ENCODE data around the gene PTPN6. TPM values are rescaled to one million over a fixed set of nuclear protein-coding genes. Genes with fewer than 3 reads are reported as not detected.

Gene PTPN6
- polyA plus RNA-seq, 1 donor, result 6.8 TPM

Other genes with a start within 250 kb of the PTPN6 start
- 65.7 TPM for gene COPS7A, start 227.3 kb upstream of the PTPN6 start, polyA plus RNA-seq (ENCODE audit: insufficient read length)
- gene MLF2, start 198.2 kb upstream of the PTPN6 start, polyA plus RNA-seq (ENCODE audit: insufficient read length), result 134 TPM
- 373 TPM for gene PTMS, start 185.0 kb upstream of the PTPN6 start, polyA plus RNA-seq (ENCODE audit: insufficient read length)
- gene LAG3, start 178.8 kb upstream of the PTPN6 start, polyA plus RNA-seq (ENCODE audit: insufficient read length), result 0.80 TPM
- 11.1 TPM for gene CD4, start 161.8 kb upstream of the PTPN6 start, polyA plus RNA-seq (ENCODE audit: insufficient read length)
- gene GPR162, start 129.5 kb upstream of the PTPN6 start, polyA plus RNA-seq (ENCODE audit: insufficient read length), result 17.6 TPM
- 29.7 TPM for gene P3H3, start 122.9 kb upstream of the PTPN6 start, polyA plus RNA-seq (ENCODE audit: insufficient read length)
- gene GNB3, start 110.4 kb upstream of the PTPN6 start, polyA plus RNA-seq (ENCODE audit: insufficient read length), result 32.6 TPM
- 16.7 TPM for gene CDCA3, start 100.1 kb upstream of the PTPN6 start, polyA plus RNA-seq (ENCODE audit: insufficient read length)
- 66.9 TPM for gene USP5, start 99.2 kb upstream of the PTPN6 start, polyA plus RNA-seq (ENCODE audit: insufficient read length)
- gene TPI1, start 83.8 kb upstream of the PTPN6 start, polyA plus RNA-seq (ENCODE audit: insufficient read length), result 1,016 TPM
- 5.9 TPM for gene SPSB2, start 78.1 kb upstream of the PTPN6 start, polyA plus RNA-seq (ENCODE audit: insufficient read length)
- 9.3 TPM for gene LRRC23, start 46.5 kb upstream of the PTPN6 start, polyA plus RNA-seq (ENCODE audit: insufficient read length)
- gene ENO2, start 36.8 kb upstream of the PTPN6 start, polyA plus RNA-seq (ENCODE audit: insufficient read length), result 4.8 TPM
- 91.2 TPM for gene ATN1, start 23.4 kb upstream of the PTPN6 start, polyA plus RNA-seq (ENCODE audit: insufficient read length)
- not detected for gene RNU7-1, start 7.5 kb upstream of the PTPN6 start, polyA plus RNA-seq (ENCODE audit: insufficient read length)
- 148 TPM for gene C12orf57, start 7.3 kb upstream of the PTPN6 start, polyA plus RNA-seq (ENCODE audit: insufficient read length)
- 307 TPM for gene PHB2, start 19.3 kb downstream of the PTPN6 start, polyA plus RNA-seq (ENCODE audit: insufficient read length)
- gene EMG1, start 19.6 kb downstream of the PTPN6 start, polyA plus RNA-seq (ENCODE audit: insufficient read length), result 26.6 TPM
- gene LPCAT3, start 67.1 kb downstream of the PTPN6 start, polyA plus RNA-seq (ENCODE audit: insufficient read length), result 18.6 TPM
- 138 TPM for gene C1S, start 109.4 kb downstream of the PTPN6 start, polyA plus RNA-seq (ENCODE audit: insufficient read length)
- 140 TPM for gene C1R, start 141.1 kb downstream of the PTPN6 start, polyA plus RNA-seq (ENCODE audit: insufficient read length)
- 11.7 TPM for gene C1RL, start 157.9 kb downstream of the PTPN6 start, polyA plus RNA-seq (ENCODE audit: insufficient read length)
- gene RBP5, start 177.5 kb downstream of the PTPN6 start, polyA plus RNA-seq (ENCODE audit: insufficient read length), result 3.7 TPM
- 28.8 TPM for gene CLSTN3, start 179.0 kb downstream of the PTPN6 start, polyA plus RNA-seq (ENCODE audit: insufficient read length)
- 38.2 TPM for gene PEX5, start 238.3 kb downstream of the PTPN6 start, polyA plus RNA-seq (ENCODE audit: insufficient read length)

All from hindlimb muscle (tissue), 1 donor.